SW480 (cell line): Measurements from ENCODE around the gene KRTAP3-2.
A peak's percentile ranks its signal among the peaks of the same experiment; 100 is the strongest.
"Not testable (repeated sequence)": the region's sequence is repeated elsewhere in the genome, so short reads cannot be mapped to it uniquely, and the experiment has no call there.

Experiments used
- DNase-seq: peaks from one replicate; pipeline ENCODE4 v3.0.0-alpha.2; 2016; ENCODE audit warnings: low spot score

KRTAP3-2 gene

DNA sequence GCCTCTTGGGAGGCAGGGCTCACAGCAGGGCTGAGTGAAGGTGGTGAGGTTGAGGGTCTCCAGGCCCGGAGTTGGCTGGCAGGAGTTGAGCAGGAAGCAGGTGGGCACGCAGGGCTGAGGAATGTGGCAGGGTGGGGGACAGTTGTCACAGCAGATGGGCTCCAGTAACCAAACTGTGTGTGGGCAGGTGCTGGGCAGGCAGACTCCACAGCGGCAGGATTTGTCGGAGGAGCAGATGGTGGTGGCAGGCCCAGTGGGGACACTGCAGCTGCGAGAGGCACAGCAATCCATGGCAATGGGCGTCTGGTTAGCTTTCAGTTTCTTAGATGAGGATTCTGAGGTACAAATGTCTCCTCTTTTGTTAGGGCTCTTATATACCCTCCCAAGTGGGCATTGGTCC lies at the start of gene KRTAP3-2:
Gene KRTAP3-2, minus strand, starts transcription at position 344 of the 400 bp plus-strand sequence. Its CDS starts 53 bp downstream, at position 291.
- DNase-seq, result not testable (repeated sequence)

DNA sequence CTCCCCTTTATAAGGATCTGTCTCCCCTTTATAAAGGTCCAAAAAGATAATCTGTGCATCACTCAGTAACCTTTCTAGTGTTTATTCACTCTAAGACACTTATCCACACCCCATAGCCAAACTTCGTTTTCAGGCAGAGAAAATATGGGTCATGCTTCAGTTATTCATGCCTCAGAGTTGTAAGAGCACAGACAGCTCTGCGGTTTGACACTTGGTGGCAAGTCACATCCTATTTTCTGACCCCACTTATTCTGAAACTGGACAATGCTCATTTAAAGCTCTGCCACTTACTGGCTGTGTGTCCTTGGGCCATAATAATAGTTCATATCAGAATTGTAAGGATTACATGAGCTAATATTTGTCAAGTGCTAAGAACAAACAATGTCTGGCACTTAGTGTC lies 49.4 kb upstream of the KRTAP3-2 start:
- DNase-seq, result no peak

DNA sequence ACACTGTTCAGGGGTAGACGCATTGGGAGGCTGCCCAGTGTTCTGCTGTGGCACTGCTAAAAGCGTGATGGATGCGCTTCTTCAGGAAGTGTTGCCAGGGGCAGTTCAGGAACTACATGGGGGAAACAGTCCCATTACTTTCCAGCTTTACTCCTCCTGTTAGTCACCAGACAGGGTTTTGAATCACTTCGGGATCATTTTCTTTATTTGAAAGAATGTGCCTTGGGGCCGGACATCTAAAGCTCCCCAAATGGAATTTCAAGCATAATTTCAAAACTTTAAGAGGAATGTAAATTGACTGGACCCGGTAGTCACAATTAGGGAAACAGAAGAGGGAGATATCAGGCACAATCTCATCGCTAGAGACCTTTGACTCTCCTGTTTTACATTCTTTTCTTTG lies 48.7 kb upstream of the KRTAP3-2 start:
- no peak for DNase-seq

DNA sequence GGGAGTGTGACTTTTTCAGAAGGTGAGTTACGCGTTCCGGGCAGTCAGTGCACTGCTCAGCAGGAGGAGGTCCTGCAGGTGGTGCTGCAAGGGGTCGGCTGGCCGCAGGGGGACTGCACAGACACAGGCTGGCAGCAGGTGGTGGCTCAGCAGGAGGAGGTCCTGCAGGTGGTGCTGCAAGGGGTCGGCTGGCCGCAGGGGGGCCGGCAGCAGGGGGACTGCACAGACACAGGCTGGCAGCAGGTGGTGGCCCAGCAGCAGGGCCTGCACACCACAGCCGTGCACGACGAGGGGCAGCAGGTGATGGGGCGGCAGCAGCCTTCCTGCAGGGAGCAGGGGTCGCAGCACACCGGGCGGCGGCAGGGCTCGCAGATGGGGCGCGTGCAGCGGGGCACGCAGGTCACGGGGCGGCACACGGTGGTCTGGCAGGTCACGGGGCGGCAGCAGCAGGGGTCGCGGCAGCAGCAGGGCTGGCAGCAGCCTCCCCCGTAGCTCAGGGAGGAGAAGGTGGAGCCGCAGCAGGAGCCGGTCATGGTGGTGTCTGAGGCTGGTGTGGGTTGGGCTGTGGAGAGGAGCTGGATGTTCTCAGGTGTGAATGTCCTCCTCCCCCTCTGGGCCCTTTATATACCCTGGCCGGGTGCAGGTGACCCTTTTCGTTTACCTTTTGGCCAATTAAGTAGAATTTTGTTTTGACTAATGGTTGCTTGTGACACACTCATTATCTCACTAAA lies 47.2 kb upstream of the KRTAP3-2 start, which contains the start of gene KRTAP2-1:
Gene KRTAP2-1, minus strand, starts transcription at position 582 of the 731 bp plus-strand sequence. Its CDS starts 49 bp downstream, at position 533.
- not testable (repeated sequence) for DNase-seq

DNA sequence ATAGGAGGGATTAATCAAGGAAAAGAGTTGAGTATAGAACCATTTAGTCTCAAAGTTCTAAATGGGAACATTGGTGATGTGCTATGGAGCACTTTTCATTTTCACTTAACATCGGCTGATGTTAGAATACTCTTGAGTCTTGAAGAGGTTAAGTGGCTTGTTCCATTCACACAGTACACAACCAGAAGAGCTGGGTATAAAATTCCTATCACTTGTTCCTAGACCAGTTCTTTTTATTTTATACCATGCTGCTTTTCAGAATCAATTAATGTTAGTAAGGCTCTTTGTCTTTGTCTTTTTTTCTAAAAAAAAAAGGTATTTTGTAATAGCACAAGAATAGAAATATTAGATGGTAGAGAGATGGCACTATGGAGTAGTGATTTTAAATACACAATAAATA lies 43.2 kb upstream of the KRTAP3-2 start:
- DNase-seq, result no peak

DNA sequence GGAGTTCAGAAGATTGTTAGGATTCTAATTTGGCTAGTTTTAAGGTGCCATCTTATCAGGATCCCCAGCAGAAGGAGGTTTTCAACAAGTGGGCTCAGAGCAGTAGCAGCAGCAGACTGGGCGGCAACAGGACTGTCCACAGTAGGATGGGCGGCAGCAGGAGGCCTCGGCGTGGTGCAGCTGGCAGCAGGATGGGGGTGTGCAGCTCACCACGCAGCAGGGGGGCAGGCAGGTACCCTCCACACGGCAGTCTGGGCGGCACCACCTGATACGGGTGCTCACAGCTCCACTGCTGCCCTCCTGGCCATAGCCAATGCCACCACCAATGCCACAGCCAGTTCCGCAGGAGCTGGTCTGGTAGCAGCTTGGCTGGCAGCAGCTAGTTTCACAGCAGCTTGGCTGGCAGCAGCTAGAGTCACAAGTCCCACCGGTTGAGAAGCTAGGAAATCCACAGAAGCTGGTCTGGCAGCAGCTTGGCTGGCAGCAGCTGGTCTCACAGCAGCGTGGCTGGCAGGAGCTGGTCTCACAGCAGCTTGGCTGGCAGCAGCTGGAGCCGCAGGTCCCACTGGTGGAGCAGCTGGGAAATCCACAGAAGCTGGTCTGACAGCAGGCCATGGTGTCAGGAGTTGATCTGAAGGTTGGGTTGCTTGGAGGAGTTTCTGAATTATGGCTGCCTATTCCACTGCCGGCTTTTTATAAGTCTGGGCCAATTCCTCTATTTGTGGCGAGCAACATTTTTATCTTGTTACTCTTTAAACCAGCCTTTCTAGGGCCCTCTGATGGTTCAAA lies 41.3 kb upstream of the KRTAP3-2 start, which contains the start of gene KRTAP1-1:
Gene KRTAP1-1, minus strand, starts transcription at position 668 of the 789 bp plus-strand sequence. Its CDS starts 53 bp downstream, at position 615.
- not testable (repeated sequence) for DNase-seq

DNA sequence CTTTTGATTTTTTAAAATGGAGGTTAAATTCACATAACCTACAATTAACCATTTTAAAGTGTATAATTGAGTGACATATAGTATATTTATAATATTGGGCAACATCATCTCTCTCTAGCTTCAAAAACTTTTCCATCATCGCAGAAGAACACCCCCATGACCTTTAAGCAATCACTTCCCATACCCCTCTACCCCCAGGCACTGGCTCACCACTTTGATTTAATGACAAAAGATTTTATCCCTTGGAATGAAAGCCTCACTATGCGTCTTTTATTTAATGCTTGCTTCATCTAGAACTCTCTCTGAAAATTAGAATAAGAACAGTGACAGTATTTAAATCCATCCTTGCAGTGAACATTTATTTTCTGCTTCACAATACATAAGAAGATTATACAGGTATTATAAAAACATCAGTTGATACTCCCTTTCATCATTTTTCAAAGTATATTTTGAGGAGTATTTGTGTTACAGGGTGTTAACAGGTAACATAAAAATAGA lies 38.2 kb upstream of the KRTAP3-2 start:
- no peak for DNase-seq

DNA sequence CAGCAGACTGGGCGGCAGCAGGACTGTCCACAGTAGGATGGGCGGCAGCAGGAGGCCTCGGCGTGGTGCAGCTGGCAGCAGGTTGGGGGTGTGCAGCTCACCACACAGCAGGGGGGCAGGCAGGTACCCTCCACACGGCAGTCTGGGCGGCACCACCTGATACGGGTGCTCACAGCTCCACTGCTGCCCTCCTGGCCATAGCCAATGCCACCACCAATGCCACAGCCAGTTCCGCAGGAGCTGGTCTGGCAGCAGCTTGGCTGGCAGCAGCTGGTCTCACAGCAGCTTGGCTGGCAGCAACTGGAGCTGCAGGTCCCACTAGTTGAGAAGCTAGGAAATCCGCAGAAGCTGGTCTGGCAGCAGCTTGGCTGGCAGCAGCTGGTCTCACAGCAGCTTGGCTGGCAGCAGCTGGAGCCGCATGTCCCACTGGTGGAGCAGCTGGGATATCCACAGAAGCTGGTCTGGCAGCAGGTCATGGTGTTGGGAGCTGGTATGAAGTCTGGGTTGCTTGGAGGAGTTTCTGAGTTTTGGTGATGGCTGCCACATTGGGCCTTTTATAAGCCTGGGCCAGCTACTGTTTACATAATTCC lies 34.7 kb upstream of the KRTAP3-2 start, which contains the start of gene KRTAP1-3:
Gene KRTAP1-3, minus strand, starts transcription at position 529 of the 590 bp plus-strand sequence. Its CDS starts 53 bp downstream, at position 476.
- DNase-seq, result not testable (repeated sequence)

DNA sequence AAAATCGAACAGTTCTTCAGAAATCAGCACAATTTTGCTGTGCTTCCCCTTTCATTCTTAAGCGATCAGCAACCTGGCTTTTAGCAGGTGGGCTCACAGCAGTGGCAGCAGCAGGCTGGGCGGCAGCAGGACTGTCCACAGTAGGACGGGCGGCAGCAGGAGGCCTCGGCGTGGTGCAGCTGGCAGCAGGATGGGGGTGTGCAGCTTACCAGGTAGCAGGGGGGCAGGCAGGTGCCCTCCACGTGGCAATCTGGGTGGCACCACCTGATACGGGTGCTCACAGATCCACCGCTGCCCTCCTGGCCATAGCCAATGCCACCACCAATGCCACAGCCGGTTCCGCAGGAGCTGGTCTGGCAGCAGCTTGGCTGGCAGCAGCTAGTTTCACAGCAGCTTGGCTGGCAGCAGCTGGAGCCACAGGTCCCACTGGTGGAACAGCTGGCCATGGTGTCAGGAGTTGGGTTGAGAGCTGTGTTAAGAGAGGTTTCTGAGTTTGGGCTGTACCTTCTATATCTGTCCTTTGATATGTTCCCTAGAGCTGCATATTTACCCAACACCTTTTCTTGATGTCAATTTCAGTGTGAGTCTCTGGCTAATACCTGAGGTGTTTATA lies 30.0 kb upstream of the KRTAP3-2 start, which contains the start of gene KRTAP1-4:
Gene KRTAP1-4, minus strand, starts transcription at position 563 of the 613 bp plus-strand sequence. Its CDS starts 117 bp downstream, at position 446.
- DNase-seq, result no peak

DNA sequence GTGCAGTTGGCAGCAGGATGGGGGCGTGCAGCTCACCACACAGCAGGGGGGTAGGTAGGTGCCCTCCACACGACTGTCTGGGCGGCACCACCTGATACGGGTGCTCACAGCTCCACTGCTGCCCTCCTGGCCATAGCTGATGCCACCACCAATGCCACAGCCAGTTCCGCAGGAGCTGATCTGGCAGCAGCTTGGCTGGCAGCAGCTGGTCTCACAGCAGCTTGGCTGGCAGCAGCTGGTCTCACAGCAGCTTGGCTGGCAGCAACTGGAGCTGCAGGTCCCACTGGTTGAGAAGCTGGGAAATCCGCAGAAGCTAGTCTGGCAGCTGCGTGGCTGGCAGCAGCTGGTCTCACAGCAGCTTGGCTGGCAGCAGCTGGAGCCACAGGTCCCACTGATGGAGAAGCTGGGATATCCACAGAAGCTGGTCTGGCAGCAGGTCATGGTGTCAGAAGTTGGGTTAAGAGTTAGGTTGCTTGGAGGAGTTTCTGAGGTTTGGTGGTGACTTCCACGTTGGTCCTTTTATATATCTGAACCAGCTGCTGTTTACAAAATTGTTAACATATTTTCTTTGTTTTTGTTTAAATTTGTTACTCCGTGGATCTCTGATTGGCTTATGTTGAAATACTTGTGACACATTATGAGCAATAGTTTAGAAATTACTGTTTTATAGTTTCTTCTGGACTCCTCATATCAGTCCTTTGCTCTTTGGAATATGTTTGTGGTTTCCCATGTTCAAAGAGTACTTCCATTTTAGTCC lies 27.2 kb upstream of the KRTAP3-2 start, which contains the start of gene KRTAP1-5:
Gene KRTAP1-5, minus strand, starts transcription at position 494 of the 757 bp plus-strand sequence. Its CDS starts 53 bp downstream, at position 441.
- no peak for DNase-seq

DNA sequence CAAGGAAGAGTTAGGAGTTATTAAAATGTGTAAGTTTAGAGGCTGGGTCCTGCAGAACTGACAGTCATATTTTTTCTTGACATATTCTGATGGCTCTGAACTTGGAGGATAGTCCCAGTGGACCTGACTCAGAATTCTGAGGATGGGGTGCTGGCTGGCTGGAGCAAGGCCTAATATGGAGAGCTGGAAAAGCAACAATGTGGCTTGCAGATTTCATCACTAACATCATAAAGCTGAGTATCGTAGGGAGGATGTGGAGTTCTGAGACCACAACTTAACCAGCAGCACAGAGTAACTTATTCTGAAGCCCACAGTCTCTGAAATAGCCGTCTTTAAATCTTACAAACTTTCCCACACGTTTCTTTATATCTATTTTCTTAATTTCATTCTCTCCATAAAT lies 25.0 kb upstream of the KRTAP3-2 start:
- DNase-seq, result no peak

DNA sequence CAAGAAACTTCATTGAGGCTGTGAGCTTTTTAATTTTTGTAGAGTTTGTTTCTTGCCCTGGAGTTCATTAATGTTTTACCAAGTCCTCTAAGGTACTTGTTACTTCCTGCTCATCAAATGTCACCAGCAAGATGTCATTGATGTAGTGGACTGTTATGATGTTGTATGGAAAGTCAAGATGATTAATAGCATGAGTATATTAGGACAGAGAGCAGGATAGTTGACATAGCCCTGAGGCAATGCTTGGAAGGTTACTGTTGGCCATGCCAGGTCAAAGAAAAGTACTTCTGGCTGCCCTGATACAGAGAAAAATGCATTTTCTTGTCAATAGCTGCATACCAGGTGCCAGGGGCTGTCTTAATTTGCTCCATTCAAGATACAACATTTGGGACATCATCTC lies 20.6 kb upstream of the KRTAP3-2 start:
- DNase-seq, result no peak

DNA sequence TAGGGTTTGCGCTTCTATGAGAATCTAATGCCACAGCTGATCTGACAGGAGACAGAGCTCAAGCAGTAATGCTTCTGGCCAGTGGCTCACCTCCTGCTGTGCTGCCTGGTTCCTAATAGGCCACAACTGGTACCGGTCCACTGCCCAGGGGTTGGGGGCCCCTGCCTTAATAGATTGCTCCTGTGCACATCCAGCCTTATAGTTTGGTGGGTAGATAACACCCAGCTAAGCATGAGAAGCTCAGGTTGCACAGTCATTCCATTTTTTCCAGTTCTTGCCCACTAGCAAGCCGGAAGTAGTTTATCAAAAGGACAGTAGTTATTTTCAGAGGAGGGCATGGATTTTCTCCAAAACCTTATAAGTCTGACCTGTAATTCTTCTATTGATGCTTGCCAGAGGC lies 19.7 kb upstream of the KRTAP3-2 start:
- DNase-seq, result no peak

DNA sequence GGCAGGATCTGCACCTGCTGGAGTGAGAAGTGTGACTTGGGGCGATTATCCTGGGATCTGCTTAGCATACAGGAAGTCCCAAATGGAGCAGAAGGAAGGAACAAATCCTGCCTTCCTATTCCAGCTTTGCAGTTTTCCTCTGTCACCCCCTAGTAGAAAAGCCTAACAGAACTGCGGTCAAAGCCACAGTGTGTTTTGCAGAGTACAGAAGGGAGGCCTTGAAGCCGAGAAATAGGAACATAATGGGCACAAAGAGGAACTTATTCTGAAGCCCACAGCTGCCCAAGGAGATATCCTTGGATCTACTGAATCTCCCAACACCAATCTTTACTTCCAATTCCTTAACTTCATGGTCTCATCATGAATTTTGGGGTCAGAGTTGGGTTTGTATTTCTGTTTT lies 18.8 kb upstream of the KRTAP3-2 start:
- no peak for DNase-seq

DNA sequence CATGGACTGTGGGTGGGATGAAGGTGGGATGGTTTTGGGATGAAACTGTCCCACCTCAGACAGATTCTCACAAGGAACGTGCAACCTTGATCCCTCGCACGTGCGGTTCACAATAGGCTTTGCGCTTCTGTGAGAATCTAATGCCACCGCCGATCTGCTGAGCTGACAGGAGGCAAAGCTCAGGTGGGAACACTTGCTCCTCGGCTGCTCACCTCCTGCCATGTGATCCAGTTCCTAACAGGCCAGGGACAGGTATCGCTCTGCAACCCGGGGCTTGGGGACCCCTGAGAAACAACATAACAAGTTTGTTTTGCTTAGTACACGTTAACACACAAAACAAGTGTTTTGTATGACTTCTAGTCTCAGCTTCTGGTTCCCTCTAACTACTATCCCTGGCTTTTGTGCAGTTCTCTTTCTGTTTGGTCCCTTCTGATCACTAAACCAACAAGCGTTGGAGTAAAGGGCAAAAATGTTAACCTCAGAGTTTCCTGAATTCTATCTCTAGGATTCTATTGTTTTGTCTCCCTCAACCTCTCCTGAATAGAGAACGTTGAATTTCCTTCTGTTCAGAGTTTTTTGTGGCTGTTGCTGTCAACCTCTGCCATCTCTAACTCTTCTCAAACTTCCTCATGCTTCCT lies 17.0 kb upstream of the KRTAP3-2 start:
- DNase-seq, result no peak

DNA sequence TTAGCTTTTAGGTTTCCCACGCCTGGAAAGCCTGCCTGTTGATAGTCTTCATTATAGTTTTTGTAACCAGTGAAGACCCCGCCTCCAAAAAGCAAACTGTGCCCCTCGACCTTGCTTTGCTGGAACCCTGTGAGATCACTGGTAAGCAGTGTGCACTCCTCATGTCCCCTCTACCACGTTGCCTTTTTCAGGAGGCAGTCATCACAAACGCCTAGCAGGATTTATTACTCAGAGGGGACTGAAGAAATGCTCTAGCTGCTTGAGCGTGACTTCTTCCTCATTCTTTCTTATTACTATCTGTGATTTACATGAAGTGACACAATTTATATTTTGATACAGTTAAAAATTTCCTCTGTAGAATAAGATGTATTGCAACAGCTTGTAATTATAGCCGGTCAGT lies 15.7 kb upstream of the KRTAP3-2 start:
- no peak for DNase-seq

DNA sequence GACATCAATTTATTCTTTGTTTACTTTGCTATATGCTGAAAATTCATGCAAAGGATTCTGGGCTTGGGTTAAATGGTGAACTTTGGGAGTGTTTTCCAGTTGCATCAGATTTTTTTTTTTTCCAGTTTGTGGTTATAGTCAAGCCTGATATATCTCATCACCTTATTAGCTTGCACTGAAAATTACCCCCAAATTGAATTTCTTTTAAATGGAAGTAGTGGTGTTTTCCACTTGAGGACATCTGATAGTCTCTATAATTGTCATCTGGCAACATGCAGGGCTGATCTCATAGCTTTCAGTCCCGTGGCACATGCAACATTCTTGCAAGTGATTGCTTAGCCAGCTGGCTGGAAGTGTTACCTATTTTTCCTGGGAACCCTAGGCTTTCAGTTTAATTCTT lies 13.9 kb upstream of the KRTAP3-2 start:
- no peak for DNase-seq

DNA sequence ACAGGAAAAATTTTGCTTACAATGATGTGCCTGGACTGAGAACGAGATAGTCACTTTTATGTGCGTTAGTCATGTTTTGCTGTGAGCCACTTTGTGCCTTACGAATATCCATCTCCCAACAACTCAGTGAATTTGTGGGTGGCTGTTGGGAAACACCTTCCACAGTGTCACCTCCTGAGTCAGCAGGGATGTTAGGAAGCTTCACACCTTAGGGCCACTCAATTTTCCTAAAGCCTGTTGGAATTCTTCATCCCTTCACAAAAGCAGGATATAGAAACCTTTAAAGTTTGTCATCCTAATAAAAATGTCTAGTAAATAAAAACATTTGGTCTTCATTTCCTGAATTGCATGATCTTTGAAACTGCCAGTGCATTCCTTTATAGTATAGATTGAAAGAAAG lies 13.5 kb upstream of the KRTAP3-2 start:
- DNase-seq, result peak; percentile 44

DNA sequence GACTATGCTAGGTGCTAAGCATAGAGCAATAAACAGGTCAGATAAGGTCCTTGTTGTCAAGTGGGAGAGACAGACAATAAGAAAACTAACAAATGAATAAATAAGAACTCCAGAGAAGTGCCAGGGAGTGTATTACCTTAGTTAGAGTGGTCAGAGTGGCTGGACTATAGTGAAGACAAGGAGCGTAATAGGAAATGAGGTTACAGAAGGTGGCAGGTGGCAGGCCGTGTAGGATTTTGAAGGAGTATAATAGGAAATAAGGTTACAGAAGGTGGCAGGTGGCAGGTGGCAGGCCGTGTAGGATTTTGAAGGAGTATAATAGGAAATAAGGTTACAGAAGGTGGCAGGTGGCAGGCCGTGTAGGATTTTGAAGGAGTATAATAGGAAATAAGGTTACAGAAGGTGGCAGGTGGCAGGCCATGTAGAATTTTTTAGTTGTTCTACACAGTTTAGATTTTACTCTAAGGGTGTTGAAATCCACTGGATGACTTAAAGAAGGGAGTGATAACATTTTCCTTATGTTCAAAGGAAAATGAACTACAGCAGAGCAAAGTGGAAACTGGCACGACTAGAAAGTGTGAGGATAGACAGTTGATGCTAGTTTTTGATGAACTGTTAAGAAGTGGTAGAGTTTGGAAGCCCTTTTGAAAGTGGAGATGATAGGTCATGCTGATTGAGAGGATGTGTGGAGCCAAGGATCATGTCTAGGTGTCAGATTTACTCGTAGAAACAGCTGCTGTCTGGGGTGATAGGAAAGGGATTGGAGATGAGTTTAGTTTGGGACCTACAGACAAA lies 12.8 kb upstream of the KRTAP3-2 start:
- DNase-seq, result no peak
